ENCODE measurements around the gene NCF2. TPM values are rescaled to one million over a fixed set of nuclear protein-coding genes. Genes with fewer than 3 reads are reported as not detected.

NCF2 gene
- total RNA-seq, 6 experiments from 2014 or later: 0.61 to 2.8 (median 1.5) TPM

GRCh38 chr1:183533617-183534174 lies 56.6 kb downstream of the NCF2 start:
- no peak for DNase-seq
- H3K4me3 Mint-ChIP-seq: no peak overlapping the region
- peaks cover 6% of the 10 kb centered on the region for H3K4me1 Mint-ChIP-seq (ENCODE audit: low read depth)
- H3K9me3 Mint-ChIP-seq: no peaks in the 10 kb centered on the region
- peaks cover 30% of the 10 kb centered on the region for H3K36me3 Mint-ChIP-seq (ENCODE audit: low read depth)
- no peak overlapping the region for H3K27ac Mint-ChIP-seq
- H3K27me3 Mint-ChIP-seq (ENCODE audit: insufficient read depth): no peaks in the 10 kb centered on the region; the same call in 1 of the 2 replicates
- TF ChIP-seq CTCF (IDR thresholded peaks at IDR 0.05): no peak

GRCh38 chr1:183528577-183528976 lies 61.7 kb downstream of the NCF2 start:
- H3K9me3 Mint-ChIP-seq: no peaks in the 10 kb centered on the region
- peaks cover 9% of the 10 kb centered on the region for H3K36me3 Mint-ChIP-seq (ENCODE audit: low read depth)
- H3K4me3 Mint-ChIP-seq: no peak overlapping the region
- no peak for TF ChIP-seq CTCF (IDR thresholded peaks at IDR 0.05)
- peaks cover 11% of the 10 kb centered on the region for H3K4me1 Mint-ChIP-seq (ENCODE audit: low read depth)
- H3K27me3 Mint-ChIP-seq (ENCODE audit: insufficient read depth): no peaks in the 10 kb centered on the region; the same call in 1 of the 2 replicates
- no peak overlapping the region for H3K27ac Mint-ChIP-seq
- DNase-seq: no peak

- no peak for DNase-seq
Measured at GRCh38 chr1:183522104-183522503, 68.2 kb downstream of the NCF2 start.

GRCh38 chr1:183520379-183520778 lies 69.9 kb downstream of the NCF2 start:
- peaks cover 32% of the 10 kb centered on the region for H3K36me3 Mint-ChIP-seq (ENCODE audit: low read depth)
- H3K27ac Mint-ChIP-seq: no peak overlapping the region
- no peaks in the 10 kb centered on the region for H3K9me3 Mint-ChIP-seq
- TF ChIP-seq CTCF (IDR thresholded peaks at IDR 0.05): no peak
- H3K4me1 Mint-ChIP-seq (ENCODE audit: low read depth): peaks cover 15% of the 10 kb centered on the region
- H3K4me3 Mint-ChIP-seq: no peak overlapping the region
- no peak for DNase-seq
- H3K27me3 Mint-ChIP-seq (ENCODE audit: insufficient read depth): no peaks in the 10 kb centered on the region

More at GRCh38 chr1:183522104-183522503, 68.2 kb downstream of the NCF2 start:
- no peaks in the 10 kb centered on the region for H3K9me3 Mint-ChIP-seq
- peaks cover 21% of the 10 kb centered on the region for H3K36me3 Mint-ChIP-seq (ENCODE audit: low read depth)
- H3K4me1 Mint-ChIP-seq (ENCODE audit: low read depth): no peaks in the 10 kb centered on the region; the same call in 1 of the 2 replicates
- TF ChIP-seq CTCF (IDR thresholded peaks at IDR 0.05): no peak
- H3K27ac Mint-ChIP-seq: no peak overlapping the region
- H3K4me3 Mint-ChIP-seq: no peak overlapping the region
- H3K27me3 Mint-ChIP-seq (ENCODE audit: insufficient read depth): no peaks in the 10 kb centered on the region

GRCh38 chr1:183517401-183517800 lies 72.9 kb downstream of the NCF2 start:
- H3K36me3 Mint-ChIP-seq (ENCODE audit: low read depth): peaks cover 28% of the 10 kb centered on the region
- H3K27me3 Mint-ChIP-seq (ENCODE audit: insufficient read depth): no peaks in the 10 kb centered on the region
- no peak for DNase-seq
- H3K4me1 Mint-ChIP-seq (ENCODE audit: low read depth): peaks cover 32% of the 10 kb centered on the region
- no peaks in the 10 kb centered on the region for H3K9me3 Mint-ChIP-seq
- H3K4me3 Mint-ChIP-seq: no peak overlapping the region
- no peak for TF ChIP-seq CTCF (IDR thresholded peaks at IDR 0.05)
- H3K27ac Mint-ChIP-seq: no peak overlapping the region

Data from HFFc6 (cell line).